Kidney capillary endothelial cell (primary cell): ENCODE results near the gene TMSB4Y.

Experiments
- DNase-seq: peaks from one replicate; pipeline ENCODE4 v3.0.0-alpha.2; 2018; ENCODE audit warnings: low spot score

The TMSB4Y gene

GRCh38 chrY:13703568-13703968 lies at the start of gene TMSB4Y:
Gene TMSB4Y (plus strand): TSS chrY:13703899.
- no peak for DNase-seq

- no peak for DNase-seq
Measured at GRCh38 chrY:13664162-13664561, 39.5 kb upstream of the TMSB4Y start.

- DNase-seq: no peak
Measured at GRCh38 chrY:13671122-13671521, 32.6 kb upstream of the TMSB4Y start.

- no peak for DNase-seq
Measured at GRCh38 chrY:13702276-13702675, 1.4 kb upstream of the TMSB4Y start.

GRCh38 chrY:13704121-13704930 lies 627 bp downstream of the TMSB4Y start:
- no peak for DNase-seq

GRCh38 chrY:13705197-13705596 lies 1.5 kb downstream of the TMSB4Y start:
- DNase-seq: no peak

GRCh38 chrY:13708038-13708437 lies 4.3 kb downstream of the TMSB4Y start:
- no peak for DNase-seq

GRCh38 chrY:13718996-13719395 lies 15.3 kb downstream of the TMSB4Y start:
- no peak for DNase-seq

- no peak for DNase-seq
Measured at GRCh38 chrY:13729517-13729916, 25.8 kb downstream of the TMSB4Y start.

- no peak for DNase-seq
Measured at GRCh38 chrY:13738618-13739017, 34.9 kb downstream of the TMSB4Y start.

- DNase-seq: no peak
Measured at GRCh38 chrY:13751289-13752071, 47.8 kb downstream of the TMSB4Y start.

- no peak for DNase-seq
Measured at GRCh38 chrY:13754661-13755060, 51.0 kb downstream of the TMSB4Y start.
